H9 (cell line): ENCODE measurements around the gene EPS8. TPM values are rescaled to one million over a fixed set of nuclear protein-coding genes. Genes with fewer than 3 reads are reported as not detected.

Experiments
- DNase-seq: peaks from one replicate; pipeline ENCODE4 v3.0.0-alpha.2; 2017
- H2AFZ ChIP-seq: one replicate; pipeline ENCODE4 v1.6.1; 2013; ENCODE audit warnings: mild to moderate bottlenecking, low read length, control low read depth, moderate library complexity
- H2AK5ac ChIP-seq: 2 replicates; pipeline ENCODE4 v1.6.1; 2013; ENCODE audit warnings: low read length, control low read depth, mixed read lengths; ENCODE audit not compliant: insufficient read length
- H2BK120ac ChIP-seq: one replicate; pipeline ENCODE4 v1.6.1; 2013; ENCODE audit warnings: low read depth, mild to moderate bottlenecking, low read length, control low read depth, inconsistent platforms; ENCODE audit not compliant: poor library complexity, severe bottlenecking
- H2BK12ac ChIP-seq: 2 replicates; pipeline ENCODE4 v1.6.1; 2013; ENCODE audit warnings: low read length, control low read depth, mixed read lengths, low read depth; ENCODE audit not compliant: insufficient read length
- H2BK15ac ChIP-seq: 2 replicates; pipeline ENCODE4 v1.6.1; 2013; ENCODE audit warnings: low read depth, low read length, control low read depth
- H2BK20ac ChIP-seq: one replicate; pipeline ENCODE4 v1.6.1; 2013; ENCODE audit warnings: low read depth, mild to moderate bottlenecking, low read length, control low read depth, inconsistent platforms; ENCODE audit not compliant: poor library complexity, severe bottlenecking
- H2BK5ac ChIP-seq: 2 replicates; pipeline ENCODE4 v1.6.1; 2013; ENCODE audit warnings: low read length, control low read depth, mixed read lengths; ENCODE audit not compliant: insufficient read length
- H3K14ac ChIP-seq: 2 replicates; pipeline ENCODE4 v1.6.1; 2013; ENCODE audit warnings: low read length, control low read depth; ENCODE audit not compliant: insufficient read depth
- H3K18ac ChIP-seq: 2 replicates; pipeline ENCODE4 v1.6.1; 2013; ENCODE audit warnings: low read depth, mild to moderate bottlenecking, mixed read lengths, low read length, control low read depth; ENCODE audit not compliant: insufficient read length
- H3K23ac ChIP-seq: 2 replicates; pipeline ENCODE4 v1.6.1; 2013; ENCODE audit warnings: low read length, control low read depth, mixed read lengths, low read depth; ENCODE audit not compliant: insufficient read length
- H3K23me2 ChIP-seq: 2 replicates; pipeline ENCODE4 v1.6.1; 2013; ENCODE audit warnings: low read depth, mild to moderate bottlenecking, mixed read lengths, low read length, control low read depth; ENCODE audit not compliant: insufficient read length, poor library complexity, severe bottlenecking
- H3K27ac ChIP-seq: 2 replicates; pipeline ENCODE4 v1.5.1; 2013; ENCODE audit warnings: low read length, control low read depth, mixed read lengths, low read depth; ENCODE audit not compliant: insufficient read length
- H3K27me3 ChIP-seq: 2 replicates; pipeline ENCODE4 v1.6.1; 2013; ENCODE audit warnings: low read length, control low read depth, inconsistent platforms; ENCODE audit not compliant: insufficient read depth
- H3K4ac ChIP-seq: 2 replicates; pipeline ENCODE4 v1.6.1; 2013; ENCODE audit warnings: low read depth, mild to moderate bottlenecking, control low read depth, inconsistent platforms, low read length, moderate library complexity
- H3K4me1 ChIP-seq: 2 replicates; pipeline ENCODE4 v1.6.1; 2013; ENCODE audit warnings: low read length, control low read depth, inconsistent platforms; ENCODE audit not compliant: insufficient read depth
- H3K4me2 ChIP-seq: 2 replicates; pipeline ENCODE4 v1.6.1; 2013; ENCODE audit warnings: low read length, control low read depth, mixed read lengths; ENCODE audit not compliant: insufficient read length, insufficient read depth
- H3K56ac ChIP-seq: 2 replicates; pipeline ENCODE4 v1.6.1; 2013; ENCODE audit warnings: low read depth, mild to moderate bottlenecking, mixed read lengths, low read length, control low read depth; ENCODE audit not compliant: insufficient read length
- H3K79me1 ChIP-seq: 2 replicates; pipeline ENCODE4 v1.6.1; 2013; ENCODE audit warnings: low read depth, mild to moderate bottlenecking, moderate library complexity, low read length, control low read depth, inconsistent platforms; ENCODE audit not compliant: insufficient read depth, poor library complexity, severe bottlenecking
- H3K79me2 ChIP-seq: 2 replicates; pipeline ENCODE4 v1.6.1; 2013; ENCODE audit warnings: low read length, control low read depth, inconsistent platforms; ENCODE audit not compliant: insufficient read depth
- H3K9ac ChIP-seq: 2 replicates; pipeline ENCODE4 v1.6.1; 2013; ENCODE audit warnings: low read length, control low read depth, mixed read lengths; ENCODE audit not compliant: insufficient read length; ENCODE audit errors: extremely low read depth
- H3K9me3 ChIP-seq: one replicate; pipeline ENCODE4 v1.6.1; 2013; ENCODE audit warnings: low read depth, low read length, inconsistent platforms; ENCODE audit not compliant: control insufficient read depth
- H3T11ph ChIP-seq: one replicate; pipeline ENCODE4 v1.6.1; 2013; ENCODE audit warnings: mild to moderate bottlenecking, low read length, control low read depth, inconsistent platforms
- H4K20me1 ChIP-seq: one replicate; pipeline ENCODE4 v1.6.1; 2013; ENCODE audit not compliant: control insufficient read depth, insufficient read length, insufficient read depth
- H4K5ac ChIP-seq: 2 replicates; pipeline ENCODE4 v1.6.1; 2013; ENCODE audit warnings: low read depth, mild to moderate bottlenecking, mixed read lengths, low read length, control low read depth; ENCODE audit not compliant: insufficient read length
- H4K8ac ChIP-seq: replicated peaks from 2 replicates; pipeline ENCODE4 v1.6.1; 2013; ENCODE audit warnings: low read length, control low read depth, mixed read lengths, low read depth; ENCODE audit not compliant: insufficient read length
- H4K91ac ChIP-seq: 2 replicates; pipeline ENCODE4 v1.6.1; 2013; ENCODE audit warnings: low read depth, mild to moderate bottlenecking, moderate library complexity, mixed read lengths, low read length, control low read depth; ENCODE audit not compliant: insufficient read length
- H3K27ac Mint-ChIP-seq, 3 experiments: 2 replicates in 2 of 3; 3 replicates in 1 of 3; pipeline ENCODE4 v1.8.0; 2020 to 2021; ENCODE audit warnings: mixed read lengths in 3 of 3, mild to moderate bottlenecking in 1 of 3, moderate library complexity in 1 of 3
- H3K27me3 Mint-ChIP-seq: 2 replicates; pipeline ENCODE4 v1.8.0; 2021; ENCODE audit warnings: low read depth, mild to moderate bottlenecking, moderate library complexity, mixed read lengths
- H3K36me3 Mint-ChIP-seq, 3 experiments: 2 replicates in 2 of 3; 3 replicates in 1 of 3; pipeline ENCODE4 v1.8.0; 2020 to 2021; ENCODE audit warnings: low read depth in 3 of 3, mixed read lengths in 3 of 3; ENCODE audit not compliant: insufficient read depth in 1 of 3
- H3K4me1 Mint-ChIP-seq, 2 experiments: 2 replicates each; pipeline ENCODE4 v1.8.0; 2020; ENCODE audit warnings: mixed read lengths in 2 of 2
- H3K4me3 Mint-ChIP-seq, 2 experiments: 2 replicates in 1 of 2; 3 replicates in 1 of 2; pipeline ENCODE4 v1.8.0; 2020 to 2021; ENCODE audit warnings: mild to moderate bottlenecking in 2 of 2, mixed read lengths in 2 of 2, moderate library complexity in 1 of 2
- H3K9me3 Mint-ChIP-seq, 2 experiments: 2 replicates in 1 of 2; 3 replicates in 1 of 2; pipeline ENCODE4 v1.8.0; 2020; ENCODE audit warnings: mild to moderate bottlenecking in 2 of 2, mixed read lengths in 2 of 2, moderate library complexity in 1 of 2
- CTCF ChIP-seq: fragments of 200-600 bp; sonication (generic); conservative IDR thresholded peaks from 3 replicates; pipeline ENCODE4 v1.8.0; 2021; ENCODE audit warnings: antibody characterized with exemption, mild to moderate bottlenecking
- WGBS: extraction: QIAGEN DNeasy Blood & Tissue Kit; methylation state at CpG from one replicate; pipeline ENCODE4 v1.1.7; 2013; ENCODE audit warnings: missing lambda C conversion rate, low lambda C conversion rate, mixed read lengths; ENCODE audit not compliant: insufficient read length; ENCODE audit errors: extremely low coverage; 5-methylcytosine and 5-hydroxymethylcytosine counted together
- total RNA-seq: library from RNA; stranded (reverse); gene quantifications from 2 replicates; pipeline ENCODE4 v1.2.1, GENCODE V29; 2021

The EPS8 gene
- total RNA-seq, 1 experiment from 2014 or later, result 2.2 TPM

- no peak overlapping the region for H3T11ph ChIP-seq
- no peaks in the 10 kb centered on the region for H3K36me3 Mint-ChIP-seq
- H3K56ac ChIP-seq, result no peak overlapping the region
- H3K79me2 ChIP-seq, result no peaks in the 10 kb centered on the region
- no peak overlapping the region for H3K4me3 Mint-ChIP-seq
- no peaks in the 10 kb centered on the region for H3K9me3 ChIP-seq
- H2BK5ac ChIP-seq, result no peak overlapping the region
- H3K4me1 Mint-ChIP-seq, result peaks cover 2% of the 10 kb centered on the region in 2 experiments; a peak in 3 of 4 replicates
- H3K23me2 ChIP-seq, result no peaks in the 10 kb centered on the region
- H2AFZ ChIP-seq, result no peak overlapping the region
- peak overlapping the region in 1 of 3 experiments; percentile 1; a peak in 2 of 7 replicates for H3K27ac Mint-ChIP-seq
- no peak overlapping the region for H2BK20ac ChIP-seq
- no peaks in the 10 kb centered on the region; the same call in 1 of the 2 replicates for H3K4me1 ChIP-seq
- H3K27me3 ChIP-seq, result no peaks in the 10 kb centered on the region
- H4K91ac ChIP-seq, result no peak overlapping the region
- H3K27me3 Mint-ChIP-seq, result no peaks in the 10 kb centered on the region
- H3K79me1 ChIP-seq, result no peaks in the 10 kb centered on the region
- no peak for TF ChIP-seq CTCF
- H3K18ac ChIP-seq, result no peak overlapping the region
- H4K20me1 ChIP-seq, result no peaks in the 10 kb centered on the region
- no peak overlapping the region for H2BK12ac ChIP-seq
- no peak overlapping the region for H2BK15ac ChIP-seq
- H3K9ac ChIP-seq, result no peak overlapping the region
- H2AK5ac ChIP-seq, result no peak overlapping the region
- no peak overlapping the region for H3K4ac ChIP-seq
- no peak overlapping the region for H2BK120ac ChIP-seq
- no peak overlapping the region for H3K23ac ChIP-seq
- WGBS, result no CpG with 5 or more reads among the region's 3 CpGs
- H3K14ac ChIP-seq, result no peak overlapping the region
- H3K9me3 Mint-ChIP-seq, result no peaks in the 10 kb centered on the region
- DNase-seq, result no peak
- H3K27ac ChIP-seq, result no peak overlapping the region
- H3K4me2 ChIP-seq, result no peak overlapping the region
- no peak overlapping the region for H4K8ac ChIP-seq
- H4K5ac ChIP-seq, result no peak overlapping the region
These were observed 11.7 kb downstream of the EPS8 start for GRCh38 chr12:15777355-15778012.
